Measurements from ENCODE around the gene SLAMF6.

Gene SLAMF6

GRCh38 chr1:160466961-160467360 is 56.1 kb downstream of the SLAMF6 start:
- no peak for DNase-seq (ENCODE audit: low spot score)

- no peak for DNase-seq (ENCODE audit: low spot score)
These were observed 57.9 kb downstream of the SLAMF6 start for GRCh38 chr1:160465123-160465522.

- peak; percentile 31 for DNase-seq (ENCODE audit: low spot score)
These were observed 62.3 kb downstream of the SLAMF6 start for GRCh38 chr1:160460683-160461287.

- DNase-seq (ENCODE audit: low spot score), result peak; percentile 24
These were observed 62.8 kb downstream of the SLAMF6 start for GRCh38 chr1:160460214-160460642.

GRCh38 chr1:160459687-160460086 is 63.4 kb downstream of the SLAMF6 start:
- DNase-seq (ENCODE audit: low spot score), result no peak

GRCh38 chr1:160459056-160459455 is 64.0 kb downstream of the SLAMF6 start:
- no peak for DNase-seq (ENCODE audit: low spot score)

- no peak for DNase-seq (ENCODE audit: low spot score)
These were observed 67.9 kb downstream of the SLAMF6 start for GRCh38 chr1:160455153-160455517.

- DNase-seq (ENCODE audit: low spot score), result no peak
These were observed 68.5 kb downstream of the SLAMF6 start for GRCh38 chr1:160454371-160455152.

- peak; percentile 56 for DNase-seq (ENCODE audit: low spot score)
These were observed 69.6 kb downstream of the SLAMF6 start for GRCh38 chr1:160453443-160453842.

GRCh38 chr1:160451859-160452232 is 71.2 kb downstream of the SLAMF6 start:
- DNase-seq (ENCODE audit: low spot score), result no peak

- no peak for DNase-seq (ENCODE audit: low spot score)
These were observed 71.8 kb downstream of the SLAMF6 start for GRCh38 chr1:160451119-160451858.

- no peak for DNase-seq (ENCODE audit: low spot score)
These were observed 73.6 kb downstream of the SLAMF6 start for GRCh38 chr1:160449494-160449893.

GRCh38 chr1:160446945-160447600 is 76.0 kb downstream of the SLAMF6 start:
- no peak for DNase-seq (ENCODE audit: low spot score)

- DNase-seq (ENCODE audit: low spot score), result no peak
These were observed 83.3 kb downstream of the SLAMF6 start for GRCh38 chr1:160439718-160440117.

GRCh38 chr1:160438935-160439334 is 84.1 kb downstream of the SLAMF6 start:
- DNase-seq (ENCODE audit: low spot score), result no peak

GRCh38 chr1:160438317-160438918 is 84.6 kb downstream of the SLAMF6 start:
- DNase-seq (ENCODE audit: low spot score), result no peak

GRCh38 chr1:160437432-160438316 is 85.4 kb downstream of the SLAMF6 start:
- DNase-seq (ENCODE audit: low spot score), result peak; percentile 60

GRCh38 chr1:160436966-160437365 is 86.1 kb downstream of the SLAMF6 start:
- DNase-seq (ENCODE audit: low spot score), result no peak
